Measurements from ENCODE around the gene NR3C1. TPM values are rescaled to one million over a fixed set of nuclear protein-coding genes. Genes with fewer than 3 reads are reported as not detected.

The NR3C1 gene
- total RNA-seq, 3 donors from 2014 or later (not counting 1 experiment from before 2014, with no cell fraction given) = 147 to 168 (median 165) TPM

DNA sequence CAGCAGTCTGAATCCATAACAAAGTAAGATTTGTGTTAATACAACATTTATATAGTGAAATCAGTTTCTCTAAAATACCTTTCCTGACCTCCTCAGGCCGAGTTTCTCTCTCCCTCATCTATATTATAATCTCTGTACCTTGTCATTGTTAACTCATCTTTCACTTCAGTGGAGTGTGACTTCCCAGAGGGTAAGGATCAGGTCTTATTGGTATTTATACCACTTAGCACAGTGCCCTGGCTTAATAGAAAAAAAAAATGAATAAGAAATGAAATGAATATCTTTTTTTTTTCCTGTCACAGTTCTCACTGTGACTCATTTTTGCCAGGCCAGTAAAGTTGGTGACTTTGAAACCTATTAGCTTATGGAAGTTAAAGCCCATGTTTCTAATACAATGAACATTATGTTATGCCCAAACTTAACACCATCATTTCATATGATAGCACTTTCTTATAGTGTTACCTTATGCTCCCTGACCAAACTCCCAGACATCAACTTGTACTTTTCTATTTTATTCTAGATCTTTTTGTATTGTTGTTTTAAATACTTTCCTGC, 90.1 kb downstream of the NR3C1 start:
- Histone ChIP-seq H3K36me3 (ENCODE audit: control insufficient read depth, insufficient read depth, low read length) (peaks cover 45% of the 10 kb centered on the region), H3K9me3 (ENCODE audit: control insufficient read depth, insufficient read depth, low read length) (no peaks in the 10 kb centered on the region), H3K4me1 (ENCODE audit: control insufficient read depth, insufficient read depth, low read length) (no peaks in the 10 kb centered on the region), H3K27me3 (ENCODE audit: control insufficient read depth, insufficient read depth, low read length) (no peaks in the 10 kb centered on the region), H3K27ac (ENCODE audit: low read length) (no peak overlapping the region), H3K4me3 (ENCODE audit: low read length) (no peak overlapping the region)
- Mint-ChIP-seq H3K27me3 (ENCODE audit: low read depth in 2 of 2) (no peaks in the 10 kb centered on the region), H3K4me3 (no peak overlapping the region), H3K27ac (peak overlapping the region; percentile 66 to 80), H3K4me1 (peaks cover 41 to 47% of the 10 kb centered on the region in 2 donors), H3K9me3 (no peaks in the 10 kb centered on the region), H3K36me3 (peaks cover 20% of the 10 kb centered on the region)
- no CpG with 5 or more reads among the region's 1 CpG for WGBS (ENCODE audit: insufficient coverage)
- intact Hi-C loops (cut with micrococcal nuclease) = no loop called here
- DNase-seq (no peak), ATAC-seq (peak in 1 of 3 donors; percentile 66)
- TF ChIP-seq, protein P1, sequence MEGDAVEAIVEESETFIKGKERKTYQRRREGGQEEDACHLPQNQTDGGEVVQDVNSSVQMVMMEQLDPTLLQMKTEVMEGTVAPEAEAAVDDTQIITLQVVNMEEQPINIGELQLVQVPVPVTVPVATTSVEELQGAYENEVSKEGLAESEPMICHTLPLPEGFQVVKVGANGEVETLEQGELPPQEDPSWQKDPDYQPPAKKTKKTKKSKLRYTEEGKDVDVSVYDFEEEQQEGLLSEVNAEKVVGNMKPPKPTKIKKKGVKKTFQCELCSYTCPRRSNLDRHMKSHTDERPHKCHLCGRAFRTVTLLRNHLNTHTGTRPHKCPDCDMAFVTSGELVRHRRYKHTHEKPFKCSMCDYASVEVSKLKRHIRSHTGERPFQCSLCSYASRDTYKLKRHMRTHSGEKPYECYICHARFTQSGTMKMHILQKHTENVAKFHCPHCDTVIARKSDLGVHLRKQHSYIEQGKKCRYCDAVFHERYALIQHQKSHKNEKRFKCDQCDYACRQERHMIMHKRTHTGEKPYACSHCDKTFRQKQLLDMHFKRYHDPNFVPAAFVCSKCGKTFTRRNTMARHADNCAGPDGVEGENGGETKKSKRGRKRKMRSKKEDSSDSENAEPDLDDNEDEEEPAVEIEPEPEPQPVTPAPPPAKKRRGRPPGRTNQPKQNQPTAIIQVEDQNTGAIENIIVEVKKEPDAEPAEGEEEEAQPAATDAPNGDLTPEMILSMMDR (IDR thresholded peaks at IDR 0.05) = no peak

DNA sequence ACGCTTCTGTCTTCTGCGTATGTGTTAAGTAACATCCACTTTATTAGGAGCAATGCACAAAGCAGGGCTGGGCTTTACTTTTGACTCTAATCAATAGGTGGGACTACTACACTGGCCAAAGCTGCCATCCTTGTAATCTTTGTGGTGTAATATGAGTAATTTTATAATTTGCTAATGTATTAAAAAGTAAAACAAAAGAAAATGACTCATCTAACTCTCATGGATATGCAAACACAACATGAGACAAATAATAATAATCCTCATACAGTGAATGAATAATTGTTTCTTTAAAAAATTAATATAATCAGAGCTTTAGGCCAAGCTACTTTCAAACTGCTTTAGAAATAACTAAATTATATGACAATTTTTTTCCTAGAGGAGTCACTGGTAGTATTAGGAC, 90.7 kb downstream of the NR3C1 start:
- H3K36me3 ChIP-seq (ENCODE audit: control insufficient read depth, insufficient read depth, low read length) = peaks cover 50% of the 10 kb centered on the region
- 98% methylated on average over 2 of the region's 2 CpGs for WGBS (ENCODE audit: insufficient coverage)
- H3K27me3 Mint-ChIP-seq (ENCODE audit: low read depth in 2 of 2) = no peaks in the 10 kb centered on the region
- no peak for ATAC-seq
- no peak overlapping the region for H3K4me3 Mint-ChIP-seq
- H3K27me3 ChIP-seq (ENCODE audit: control insufficient read depth, insufficient read depth, low read length) = no peaks in the 10 kb centered on the region
- no peaks in the 10 kb centered on the region for H3K9me3 Mint-ChIP-seq
- no peaks in the 10 kb centered on the region for H3K9me3 ChIP-seq (ENCODE audit: control insufficient read depth, insufficient read depth, low read length)
- peaks cover 42 to 49% of the 10 kb centered on the region in 2 donors for H3K4me1 Mint-ChIP-seq
- intact Hi-C loops (cut with micrococcal nuclease) = no loop called here
- H3K27ac ChIP-seq (ENCODE audit: low read length) = no peak overlapping the region
- TF ChIP-seq, protein P1 (IDR thresholded peaks at IDR 0.05) = no peak
- no peak for DNase-seq
- H3K36me3 Mint-ChIP-seq = peaks cover 22% of the 10 kb centered on the region
- peak overlapping the region; percentile 66 to 80 for H3K27ac Mint-ChIP-seq
- H3K4me1 ChIP-seq (ENCODE audit: control insufficient read depth, insufficient read depth, low read length) = no peaks in the 10 kb centered on the region
- H3K4me3 ChIP-seq (ENCODE audit: low read length) = no peak overlapping the region

DNA sequence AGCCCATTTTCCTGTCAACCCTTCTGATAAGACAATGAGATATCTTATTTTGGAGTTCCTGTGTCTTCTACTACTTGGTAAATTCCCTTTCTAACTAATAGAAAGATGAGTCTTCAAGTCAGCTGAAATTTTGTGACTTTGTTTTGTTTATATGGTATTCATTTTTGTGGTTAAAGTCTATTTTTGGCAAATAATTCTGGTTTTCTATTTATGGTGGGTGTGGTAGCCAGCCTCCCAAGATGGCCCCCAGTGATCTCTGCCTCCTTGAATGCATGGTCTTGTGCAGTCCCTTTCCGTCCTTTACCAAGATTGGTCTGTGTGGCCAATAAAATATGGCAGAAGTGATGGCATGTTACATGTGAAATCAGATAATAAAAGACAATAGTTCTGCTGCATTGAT, 91.5 kb downstream of the NR3C1 start:
- intact Hi-C loops (cut with micrococcal nuclease) = no loop called here
- peaks cover 39 to 45% of the 10 kb centered on the region in 2 donors for H3K4me1 Mint-ChIP-seq
- no peak overlapping the region for H3K4me3 Mint-ChIP-seq

More for the DNA sequence above, 91.5 kb downstream of the NR3C1 start:
- Histone ChIP-seq H3K9me3 (ENCODE audit: control insufficient read depth, insufficient read depth, low read length) (no peaks in the 10 kb centered on the region), H3K36me3 (ENCODE audit: control insufficient read depth, insufficient read depth, low read length) (peaks cover 54% of the 10 kb centered on the region), H3K4me3 (ENCODE audit: low read length) (no peak overlapping the region), H3K27me3 (ENCODE audit: control insufficient read depth, insufficient read depth, low read length) (no peaks in the 10 kb centered on the region), H3K27ac (ENCODE audit: low read length) (no peak overlapping the region), H3K4me1 (ENCODE audit: control insufficient read depth, insufficient read depth, low read length) (no peaks in the 10 kb centered on the region)
- Mint-ChIP-seq H3K27me3 (ENCODE audit: low read depth in 2 of 2) (no peaks in the 10 kb centered on the region), H3K9me3 (no peaks in the 10 kb centered on the region), H3K27ac (peak overlapping the region; percentile 50 to 65), H3K36me3 (peaks cover 22% of the 10 kb centered on the region)
- WGBS (ENCODE audit: insufficient coverage) = 93% methylated on average over 1 of the region's 1 CpG
- TF ChIP-seq, protein P1 (IDR thresholded peaks at IDR 0.05) = no peak
- DNase-seq (no peak), ATAC-seq (no peak)

All from natural killer cell (primary cell).